GM19467 (cell line): ENCODE measurements around the gene PTPRB.

ENCODE experiments used
- ATAC-seq: cut with Tn5 transposase; IDR thresholded peaks from one replicate; pipeline ENCODE4 v1.9.1; 2021; ENCODE audit warnings: mild to moderate bottlenecking, moderate library complexity; ENCODE audit not compliant: unreplicated experiment

PTPRB gene

GRCh38 chr12:70467476-70467875, 169.8 kb downstream of the PTPRB start:
- no peak for ATAC-seq

- ATAC-seq: no peak
These were observed 170.5 kb downstream of the PTPRB start for GRCh38 chr12:70466753-70467152.
